Suprapubic skin (tissue), 4 donors: ENCODE data around the gene ADH6.
"Not testable (repeated sequence)": the region's sequence is repeated elsewhere in the genome, so short reads cannot be mapped to it uniquely, and the experiment has no call there.

Source experiments
- CTCF ChIP-seq, 2 donors: fragments of 200-600 bp in 1 of 2; fragments of 450-650 bp in 1 of 2; sonication (generic) in 1 of 2; IDR thresholded peaks; one replicate each; pipeline ENCODE4 v1.5.1; 2016 to 2019; ENCODE audit warnings: antibody characterized with exemption in 2 of 2, mild to moderate bottlenecking in 1 of 2, moderate library complexity in 1 of 2
- EP300 ChIP-seq: sonication (generic); formaldehyde crosslinking; IDR thresholded peaks from one replicate; pipeline ENCODE4 v1.6.1; 2017; ENCODE audit warnings: antibody characterized with exemption
- POLR2A ChIP-seq, 2 donors: fragments of 450-650 bp; IDR thresholded peaks; one replicate each; pipeline ENCODE4 v1.6.1; 2017; ENCODE audit warnings: antibody characterized with exemption in 2 of 2, mild to moderate bottlenecking in 2 of 2, moderate library complexity in 2 of 2
- POLR2AphosphoS5 ChIP-seq, 3 donors: sonication (generic); formaldehyde crosslinking; IDR thresholded peaks; one replicate each; pipeline ENCODE4 v1.6.1; 2017; ENCODE audit warnings: antibody characterized with exemption in 3 of 3

DNA sequence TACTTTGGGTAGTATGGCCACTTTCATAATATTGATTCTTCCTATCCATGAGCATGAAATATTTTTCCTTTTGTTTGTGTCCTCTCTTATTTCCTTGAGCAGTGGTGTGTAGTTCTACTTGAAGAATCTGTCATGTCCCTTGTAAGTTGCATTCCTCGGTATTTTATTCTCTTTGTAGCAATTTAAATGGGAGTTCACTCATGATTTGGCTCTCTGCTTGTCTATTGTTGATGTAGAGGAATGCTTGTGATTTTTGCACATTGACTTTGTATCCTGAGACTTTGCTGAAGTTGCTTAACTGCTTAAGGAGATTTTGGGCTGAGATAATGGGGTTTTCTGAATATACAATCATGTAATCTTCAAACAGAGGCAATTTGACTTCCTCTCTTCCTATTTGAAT, 9.7 kb upstream of the ADH6 start:
- not testable (repeated sequence) for TF ChIP-seq POLR2A (IDR thresholded peaks at IDR 0.05); CTCF (IDR thresholded peaks at IDR 0.05); EP300; POLR2AphosphoS5 (IDR thresholded peaks at IDR 0.05)
